ENCODE measurements around the gene PFDN4.

The PFDN4 gene

DNA sequence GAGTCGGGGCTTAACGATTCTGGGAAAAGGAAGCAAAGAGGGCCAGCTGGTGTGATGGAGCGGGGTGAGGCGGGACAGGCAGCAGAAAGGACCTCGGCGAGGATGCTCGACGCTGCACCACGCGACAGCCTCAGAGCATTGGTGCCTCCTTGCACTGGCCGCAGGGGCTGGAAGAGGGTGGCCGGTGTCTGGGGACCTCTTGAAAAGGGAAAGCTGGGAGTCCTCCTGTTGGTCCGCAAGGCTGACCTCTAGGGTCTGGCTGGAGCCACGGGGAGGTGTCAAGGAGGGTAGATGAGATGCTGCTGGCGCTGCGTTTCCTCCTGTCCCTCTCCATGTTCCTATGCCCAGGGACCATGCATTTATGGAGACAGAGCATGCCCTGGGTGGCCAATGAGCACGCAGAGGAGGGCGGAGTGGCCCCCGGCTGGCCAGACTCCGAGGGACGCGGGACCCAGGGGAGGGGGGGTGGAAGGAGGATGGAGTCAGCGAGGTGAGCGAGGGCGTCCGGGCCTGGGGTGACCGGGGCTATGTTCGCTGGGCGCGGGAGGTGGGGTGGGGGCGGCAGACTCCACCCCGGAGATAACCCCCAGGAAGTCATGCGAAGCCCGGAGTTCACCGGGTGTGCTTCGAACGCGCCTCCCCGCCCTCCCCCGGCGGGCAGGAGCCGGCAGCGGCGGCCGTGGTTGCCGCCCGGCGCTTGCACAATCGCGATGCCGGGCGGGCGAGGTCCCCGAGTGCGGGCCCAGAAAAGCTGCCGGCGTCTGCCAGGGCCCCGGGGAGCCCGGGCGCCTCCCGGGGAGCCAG is 34.0 kb upstream of the PFDN4 start, which contains the start of gene CYP24A1:
Gene CYP24A1, minus strand, starts transcription at position 334 of the 804 bp plus-strand sequence. CDS start 407 bp downstream, outside the sequence.
- DNase-seq (ENCODE audit: low read depth), result no peak

DNA sequence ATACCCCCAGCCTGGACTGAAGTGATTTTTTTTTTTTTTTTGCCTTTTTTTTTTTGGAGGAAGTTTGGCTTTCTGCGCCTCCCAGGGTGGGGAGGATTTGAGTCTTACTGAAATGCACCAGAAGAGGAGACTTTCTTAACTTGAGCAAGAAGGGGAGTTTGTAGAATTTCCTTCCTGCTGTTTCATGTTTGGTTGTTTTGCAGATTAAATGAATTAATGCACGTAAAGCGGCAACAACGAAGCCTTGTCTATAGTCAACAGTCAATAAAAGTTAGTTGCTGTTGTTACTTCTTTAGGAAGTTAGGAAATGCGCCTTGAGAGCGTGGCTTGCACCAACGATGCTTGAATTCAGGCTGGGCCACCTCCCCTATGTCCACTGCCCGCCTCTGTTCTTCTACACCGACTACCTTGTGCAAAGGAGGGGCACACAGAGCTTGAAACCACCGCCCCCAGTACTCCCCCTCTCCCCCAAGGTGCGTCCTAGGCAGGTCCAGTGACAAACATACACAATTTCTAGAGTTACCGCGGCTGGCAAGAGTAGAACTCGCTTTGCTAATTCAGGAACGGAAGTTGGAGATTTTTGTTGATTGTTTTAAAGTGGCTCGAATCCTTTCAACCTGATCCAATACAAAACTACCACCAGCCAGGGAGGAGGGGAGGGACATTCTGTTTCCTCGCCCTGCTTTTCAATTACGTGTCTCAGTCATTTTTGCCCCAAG is 33.3 kb upstream of the PFDN4 start:
- DNase-seq (ENCODE audit: low read depth), result no peak

DNA sequence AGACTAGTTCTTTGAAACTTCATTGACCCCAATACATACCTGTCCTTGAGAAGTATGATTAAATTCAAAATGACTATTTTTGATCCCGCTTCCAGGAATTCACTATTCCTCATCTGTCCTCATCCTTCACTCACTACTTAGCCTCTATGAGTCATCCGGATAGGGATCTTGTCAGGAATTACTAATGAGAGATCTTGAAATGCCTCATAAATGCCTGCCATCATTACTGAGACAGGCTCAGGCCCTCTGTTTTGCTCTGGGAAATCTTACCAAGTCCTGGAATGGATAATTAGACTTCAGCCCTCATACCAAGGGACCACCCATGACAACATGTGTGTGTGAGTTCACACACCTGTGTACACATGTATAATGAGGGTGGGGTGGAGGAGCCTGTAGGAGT is 31.3 kb upstream of the PFDN4 start:
- no peak for DNase-seq (ENCODE audit: low read depth)

DNA sequence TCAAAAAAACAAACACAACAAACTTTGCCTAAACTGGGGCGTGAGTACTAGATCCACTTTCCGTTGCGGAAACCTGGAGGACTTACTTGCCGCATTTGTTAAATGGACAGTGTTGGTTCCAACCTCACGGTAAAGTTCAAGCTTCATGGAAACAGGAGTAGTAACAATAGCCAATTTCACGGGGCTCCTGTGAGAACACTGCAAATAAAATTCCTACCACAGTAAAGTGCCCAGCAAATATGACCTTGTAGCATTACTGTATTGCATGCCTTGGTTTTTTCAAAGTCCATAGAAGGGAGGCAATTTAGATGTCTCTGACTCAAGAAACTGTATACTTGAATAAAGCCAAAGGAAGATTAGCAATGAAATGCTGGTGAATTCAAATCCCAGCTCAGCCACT is 30.5 kb upstream of the PFDN4 start:
- DNase-seq (ENCODE audit: low read depth), result no peak

DNA sequence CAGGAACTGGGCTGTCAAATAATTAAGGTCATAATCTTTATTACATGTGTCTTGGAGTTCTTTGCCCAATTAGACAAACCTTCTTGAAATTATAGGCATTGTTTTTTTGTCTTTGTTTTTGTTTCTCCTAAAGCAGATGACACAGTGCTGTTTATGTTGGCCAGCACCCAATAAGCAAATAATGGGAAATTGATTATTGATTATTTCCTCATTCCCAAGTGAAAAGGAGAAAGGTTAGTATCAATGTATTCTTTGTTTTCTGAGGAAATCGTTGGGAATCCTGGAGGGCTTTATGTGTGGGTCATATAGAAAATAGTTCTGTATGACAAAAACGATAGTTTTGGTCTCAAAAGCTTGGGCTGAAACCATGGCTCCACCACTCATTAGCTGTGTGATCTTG is 29.6 kb upstream of the PFDN4 start:
- no peak for DNase-seq (ENCODE audit: low read depth)

DNA sequence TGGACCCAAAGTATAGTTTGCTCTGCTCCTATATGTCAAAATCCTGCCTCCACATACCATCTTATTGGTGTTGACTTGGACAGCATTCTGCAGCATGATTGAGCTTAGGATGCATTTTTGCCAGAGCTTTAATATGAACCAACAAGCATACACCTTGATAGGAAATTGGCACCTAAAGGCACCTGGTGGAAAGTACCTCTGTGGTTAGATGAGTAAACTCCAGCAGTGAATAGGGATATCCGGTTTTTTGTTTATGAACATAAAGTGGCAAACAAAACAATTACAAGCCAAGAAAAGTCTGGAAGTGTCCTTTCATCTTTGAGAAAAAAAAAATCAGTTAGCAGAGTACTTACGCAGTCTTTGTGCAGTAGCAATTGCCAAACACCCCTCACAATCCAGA is 27.9 kb upstream of the PFDN4 start:
- no peak for DNase-seq (ENCODE audit: low read depth)

DNA sequence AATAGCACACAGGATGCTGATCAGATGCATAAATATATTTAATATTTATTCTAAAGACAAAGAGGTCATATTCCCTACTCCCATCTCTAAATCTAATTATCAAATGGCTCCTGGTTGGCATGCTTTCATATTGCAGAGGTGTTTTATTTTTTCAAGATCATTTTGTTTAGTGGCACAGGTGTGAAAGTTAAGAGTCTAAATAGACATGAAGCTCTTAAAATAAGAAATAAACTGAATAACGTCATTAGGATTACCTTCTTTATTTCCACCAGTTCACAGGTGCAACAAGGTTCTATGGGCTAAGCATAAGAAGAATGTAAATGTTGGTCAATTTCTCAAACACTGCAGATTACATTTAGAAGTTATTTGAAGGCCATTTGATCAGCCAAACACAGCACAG is 27.0 kb upstream of the PFDN4 start:
- DNase-seq (ENCODE audit: low read depth), result no peak

DNA sequence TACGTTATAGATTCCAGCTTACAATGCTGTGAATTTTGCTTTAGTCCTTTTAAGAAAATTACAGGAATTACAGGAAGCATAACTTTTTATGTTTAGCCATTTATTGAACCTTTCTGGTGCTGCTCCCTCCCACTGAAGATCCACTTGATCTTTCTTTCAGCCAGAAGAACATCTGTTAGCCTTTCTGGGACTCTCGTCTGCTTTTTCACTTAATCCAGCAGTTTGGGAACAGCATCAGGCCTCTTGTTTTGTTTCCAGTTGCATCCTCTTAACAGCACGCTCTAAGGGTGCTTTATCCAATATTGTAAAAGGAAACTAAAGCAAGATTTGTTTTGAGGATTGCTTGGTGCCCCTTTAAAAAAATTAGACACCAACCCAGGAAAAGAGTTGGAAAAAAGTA is 23.8 kb upstream of the PFDN4 start:
- no peak for DNase-seq (ENCODE audit: low read depth)

DNA sequence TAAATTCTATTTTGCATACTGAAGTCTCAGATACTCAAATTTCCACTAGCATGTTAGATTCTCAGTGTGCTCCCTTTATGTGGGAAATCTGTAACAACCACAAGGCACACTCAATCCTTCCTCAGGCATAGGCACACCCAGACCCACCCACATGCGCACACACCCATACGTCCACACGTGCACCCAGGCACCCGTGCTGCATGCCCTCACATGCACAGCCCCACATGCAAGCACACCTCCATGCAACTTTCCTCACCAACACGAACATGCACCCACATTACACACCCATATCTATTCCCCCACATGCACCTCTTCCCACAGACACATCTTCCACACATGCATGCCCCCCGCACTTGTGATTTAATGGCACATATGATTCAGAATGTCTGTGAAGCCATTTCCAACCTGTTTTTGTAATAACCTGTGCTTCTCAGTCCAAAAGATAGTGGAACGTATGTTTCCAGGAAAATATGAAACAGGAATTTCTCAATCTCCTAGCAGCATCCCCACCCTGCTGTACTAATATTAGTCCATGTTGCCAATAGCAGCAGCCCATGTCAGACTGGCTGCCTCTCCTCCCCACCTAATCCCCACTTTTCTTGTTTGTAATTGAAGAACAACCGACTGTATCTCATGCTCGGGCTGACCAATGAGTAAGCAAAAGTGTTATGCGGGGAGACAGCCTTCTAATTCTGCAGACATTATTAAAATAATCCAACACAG is 22.8 kb upstream of the PFDN4 start:
- DNase-seq (ENCODE audit: low read depth), result no peak

DNA sequence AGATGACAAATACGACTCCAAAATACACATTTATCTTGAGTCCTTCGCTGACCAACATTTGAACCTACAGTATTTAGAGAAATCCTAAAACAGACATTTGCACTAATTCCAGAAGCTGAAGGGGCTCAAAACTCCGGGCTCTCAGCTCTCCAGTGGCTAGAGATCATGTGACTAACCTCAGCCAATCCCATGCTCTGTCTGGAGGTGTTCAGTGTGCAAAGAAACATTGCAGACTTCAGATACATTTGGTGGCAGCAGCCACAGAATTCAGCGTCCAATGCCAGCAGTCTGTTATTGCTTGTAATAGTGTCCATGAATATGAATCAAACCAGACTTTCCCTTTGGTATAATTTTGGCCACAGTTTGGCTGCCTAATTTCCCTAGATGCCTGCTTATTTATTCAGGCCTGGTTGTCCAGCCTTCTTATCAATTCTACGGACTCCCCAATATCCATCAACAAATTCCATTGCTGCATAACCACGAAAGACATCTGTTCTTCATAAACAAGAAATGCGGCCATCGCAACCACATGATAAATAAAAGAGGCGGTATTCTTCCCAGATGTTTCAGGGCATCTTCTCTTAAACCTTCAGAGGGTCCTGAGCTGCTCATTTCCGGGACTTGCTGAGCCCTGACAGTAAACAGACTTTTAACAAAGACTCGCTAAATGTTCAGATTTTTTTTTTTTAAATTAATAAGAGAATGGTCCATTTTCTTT is 19.6 kb upstream of the PFDN4 start:
- no peak for DNase-seq (ENCODE audit: low read depth)

DNA sequence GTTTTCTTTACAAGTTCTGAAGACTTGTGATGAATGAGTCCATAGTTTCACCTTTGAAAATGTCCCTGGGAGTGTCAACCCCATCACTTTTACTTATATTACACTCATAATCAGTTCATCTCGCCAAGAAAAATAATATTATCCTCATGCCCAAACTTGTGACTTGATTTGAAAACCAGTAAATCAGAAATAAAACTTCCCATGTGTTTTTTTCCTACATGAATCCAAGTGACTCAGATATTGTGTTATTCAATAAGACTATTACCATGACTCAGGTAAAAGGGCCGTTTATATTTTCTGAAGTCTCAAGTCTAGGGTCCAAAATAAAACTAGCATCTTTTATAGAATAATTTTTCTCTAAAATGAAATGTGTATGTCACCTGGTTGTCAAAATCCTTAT is 18.3 kb upstream of the PFDN4 start:
- no peak for DNase-seq (ENCODE audit: low read depth)

DNA sequence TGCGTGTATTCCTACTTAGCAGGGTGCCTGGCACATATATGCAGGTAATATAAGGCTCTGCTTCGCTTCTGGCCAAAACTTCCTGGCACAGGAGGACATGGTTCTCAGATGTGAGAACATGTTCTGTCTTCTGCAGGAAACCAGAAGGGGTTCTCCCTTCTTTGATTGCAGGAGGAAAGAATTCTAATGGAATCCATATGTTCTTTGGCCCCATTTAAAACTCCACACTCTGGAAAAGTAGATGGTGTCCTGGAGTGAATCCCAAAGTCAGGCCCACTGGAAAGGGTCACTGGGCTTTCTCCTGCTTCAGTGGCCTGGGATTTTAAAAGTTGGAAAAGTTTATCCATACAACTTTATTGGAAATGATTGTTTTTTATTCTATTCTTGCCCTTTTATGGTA is 17.7 kb upstream of the PFDN4 start:
- no peak for DNase-seq (ENCODE audit: low read depth)

DNA sequence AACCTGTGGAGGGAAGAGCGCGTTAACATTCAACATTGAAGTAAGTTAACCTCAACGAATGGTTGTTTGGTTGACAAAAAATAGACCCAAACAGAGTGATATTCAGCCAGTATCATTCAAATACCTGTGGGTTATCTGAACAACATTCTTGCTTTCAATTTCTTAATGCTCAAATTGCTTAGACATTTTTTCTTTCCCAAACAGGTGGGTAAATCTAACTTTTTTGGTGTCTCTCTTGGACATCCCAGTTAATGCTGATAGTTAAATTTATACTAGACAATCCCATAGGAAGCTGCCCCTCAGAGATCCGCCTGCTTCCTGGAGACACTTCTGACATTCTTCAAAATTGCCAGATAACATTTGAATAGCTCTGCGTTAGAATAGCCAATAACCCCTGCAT is 14.1 kb upstream of the PFDN4 start:
- no peak for DNase-seq (ENCODE audit: low read depth)

DNA sequence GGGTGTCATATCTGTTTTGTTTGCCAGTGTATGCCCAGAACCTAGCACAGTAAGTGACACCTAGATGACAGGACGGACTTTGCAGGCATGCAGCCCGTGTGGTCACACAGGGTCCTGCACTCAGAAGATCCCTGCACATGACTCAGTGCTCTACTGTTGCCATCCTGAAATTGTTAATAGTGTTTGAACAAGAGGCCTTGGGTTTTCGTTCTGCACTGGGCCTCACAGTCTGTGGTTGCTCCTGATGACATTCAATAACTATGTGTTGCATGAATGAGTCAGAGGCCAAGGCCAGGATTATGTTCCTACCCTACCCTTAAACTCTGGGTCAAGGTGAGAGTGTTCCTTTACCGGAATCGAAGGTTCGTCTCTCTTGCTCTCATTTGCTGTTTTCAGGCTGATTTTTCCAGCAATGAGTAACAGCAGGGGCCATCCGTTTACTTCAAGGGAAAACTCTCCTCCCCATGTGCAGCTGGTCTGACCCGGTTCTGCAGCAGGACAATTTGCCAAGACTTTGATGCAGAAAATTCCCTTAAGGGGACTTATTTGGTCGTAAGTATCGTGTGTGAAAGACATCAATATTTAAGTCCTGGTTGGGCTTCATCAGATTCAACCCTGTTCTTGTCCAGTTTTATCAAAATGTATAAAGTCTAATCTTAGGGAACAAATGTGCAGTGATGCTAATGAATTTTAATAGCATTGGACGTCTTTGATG is 13.0 kb upstream of the PFDN4 start:
- DNase-seq (ENCODE audit: low read depth), result no peak

DNA sequence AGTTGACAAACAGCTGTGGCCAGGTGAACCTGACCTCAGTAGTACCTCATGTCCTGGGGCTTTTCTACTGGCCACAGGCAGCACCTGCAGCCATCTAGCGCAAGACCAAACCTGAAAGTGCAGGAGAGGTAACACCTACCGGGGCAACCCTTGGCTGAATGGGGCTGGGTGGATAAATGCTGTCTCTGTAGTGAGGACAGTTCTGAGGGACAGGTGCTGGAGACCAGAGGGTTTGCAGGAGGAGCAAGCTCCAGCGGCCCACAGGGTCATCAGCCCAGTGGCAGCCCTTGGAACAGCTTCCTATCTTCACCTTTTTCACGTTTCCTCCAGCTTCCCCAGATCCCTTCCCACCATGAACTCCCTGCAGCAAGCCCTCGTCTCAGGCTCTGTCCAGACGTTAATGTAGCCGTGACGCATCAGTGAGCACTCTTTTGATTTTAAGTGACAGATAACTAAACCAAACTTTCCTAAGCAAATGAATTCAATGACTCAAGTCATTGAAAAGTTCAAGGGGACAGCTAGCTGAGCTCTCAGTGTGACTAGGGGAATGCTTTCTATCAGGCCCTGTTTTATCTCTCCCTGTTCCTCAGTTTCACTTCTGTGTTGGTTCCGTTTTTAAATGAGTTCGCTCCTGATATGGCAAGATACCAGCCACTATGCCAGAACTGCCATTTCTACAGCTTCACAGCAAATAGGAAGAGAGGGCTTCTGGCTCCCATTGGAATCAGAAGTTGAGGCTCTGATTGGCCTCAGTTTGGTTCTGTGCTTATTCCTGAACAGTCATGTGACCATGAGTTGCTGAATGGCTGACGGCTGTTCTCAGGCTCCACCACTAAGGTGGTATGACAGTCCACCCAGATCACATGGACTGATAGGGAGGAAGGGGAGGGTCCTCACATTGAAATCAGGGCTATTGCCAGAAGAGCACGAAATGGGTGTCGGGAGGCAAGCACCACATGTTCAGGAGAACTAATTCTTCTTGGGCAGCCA is 12.1 kb upstream of the PFDN4 start:
- no peak for DNase-seq (ENCODE audit: low read depth)

DNA sequence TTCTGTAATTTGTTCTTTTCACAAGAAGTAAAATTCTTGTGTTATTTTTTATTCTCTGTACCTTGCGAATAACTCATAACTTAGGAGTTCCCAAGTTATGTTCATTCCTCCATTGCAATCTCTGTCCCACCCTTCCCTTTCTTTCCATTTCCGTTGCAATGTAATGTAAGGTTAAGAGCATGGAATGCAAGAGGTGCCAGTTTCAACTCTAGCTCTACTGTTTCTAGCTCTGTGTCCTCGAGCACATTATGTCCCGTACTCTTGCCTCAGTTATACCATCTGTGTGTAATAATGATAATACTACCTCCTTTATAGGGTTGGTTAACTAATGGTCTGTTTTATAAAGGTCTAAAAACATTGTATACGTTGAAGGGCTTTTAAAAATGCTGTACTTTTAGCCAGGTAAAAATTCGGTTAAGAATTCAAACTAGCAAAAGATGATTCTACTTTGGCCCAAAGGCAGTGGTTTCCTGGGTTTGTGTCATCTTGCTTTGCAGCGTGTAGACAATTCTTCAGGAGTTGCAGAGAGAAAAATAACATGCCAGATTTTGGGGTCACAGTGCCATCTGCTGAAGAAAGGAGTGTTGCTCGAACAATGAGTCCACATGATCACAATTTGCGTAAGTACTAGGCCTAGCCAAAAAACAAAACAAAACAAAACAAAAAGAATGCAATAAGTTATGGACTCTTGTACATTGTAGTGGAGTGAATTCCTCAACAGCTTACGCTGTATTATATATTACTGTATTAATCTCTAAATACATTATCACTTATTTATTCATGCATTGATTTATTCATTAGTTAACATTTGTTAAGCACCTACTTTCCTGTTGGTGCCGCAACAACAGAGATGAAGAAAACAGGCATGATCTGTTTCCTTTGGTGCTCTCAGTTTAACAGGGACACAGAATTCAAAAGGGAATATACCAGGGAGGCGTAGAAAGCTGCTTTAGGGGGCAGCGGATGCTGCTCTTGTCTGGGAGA is 10.0 kb upstream of the PFDN4 start:
- DNase-seq (ENCODE audit: low read depth), result no peak

DNA sequence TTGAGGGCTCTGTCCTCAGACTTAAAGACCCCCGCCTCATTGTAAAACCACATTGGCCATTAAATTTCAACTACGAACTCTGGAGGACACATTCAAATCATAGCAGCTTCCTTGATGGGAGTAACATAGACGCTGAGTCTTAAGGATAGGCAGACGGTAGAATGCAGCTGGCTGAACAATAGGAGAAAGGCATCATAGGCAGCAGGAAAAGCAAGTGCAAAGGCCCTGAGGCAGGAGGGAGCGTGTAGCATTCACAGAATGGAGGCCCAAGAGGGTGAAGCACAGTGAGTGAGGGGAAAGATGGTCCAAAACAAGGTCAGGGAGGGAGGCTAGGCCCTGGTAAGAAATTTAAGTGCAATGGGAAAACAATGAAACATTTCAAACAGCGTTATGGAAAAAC is 8.6 kb upstream of the PFDN4 start:
- DNase-seq (ENCODE audit: low read depth), result no peak

DNA sequence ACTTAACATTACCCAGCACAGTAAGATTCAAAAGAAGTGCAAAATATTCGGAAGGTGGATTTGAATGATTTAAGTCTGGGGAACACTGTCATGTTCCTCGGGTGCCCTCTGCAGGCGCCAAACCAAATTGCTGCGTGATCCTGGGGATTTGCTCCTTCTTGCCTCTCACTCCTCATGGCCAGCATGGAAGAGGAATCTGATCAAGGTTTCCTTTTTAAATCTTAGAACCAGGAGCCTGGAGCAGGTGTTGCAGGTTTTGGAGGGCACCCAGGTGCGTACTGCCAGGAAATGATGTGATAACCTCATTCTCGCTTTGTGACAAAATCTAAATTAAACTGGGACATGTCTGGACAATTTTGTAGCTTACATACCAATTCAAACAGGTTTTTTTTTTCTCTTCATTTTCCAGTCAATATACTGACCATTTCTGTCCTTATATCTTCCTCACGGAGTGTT is 8.1 kb upstream of the PFDN4 start:
- peak; percentile 57 for DNase-seq (ENCODE audit: low read depth)
